Measurements from ENCODE around the gene JOSD2.

Gene JOSD2

DNA sequence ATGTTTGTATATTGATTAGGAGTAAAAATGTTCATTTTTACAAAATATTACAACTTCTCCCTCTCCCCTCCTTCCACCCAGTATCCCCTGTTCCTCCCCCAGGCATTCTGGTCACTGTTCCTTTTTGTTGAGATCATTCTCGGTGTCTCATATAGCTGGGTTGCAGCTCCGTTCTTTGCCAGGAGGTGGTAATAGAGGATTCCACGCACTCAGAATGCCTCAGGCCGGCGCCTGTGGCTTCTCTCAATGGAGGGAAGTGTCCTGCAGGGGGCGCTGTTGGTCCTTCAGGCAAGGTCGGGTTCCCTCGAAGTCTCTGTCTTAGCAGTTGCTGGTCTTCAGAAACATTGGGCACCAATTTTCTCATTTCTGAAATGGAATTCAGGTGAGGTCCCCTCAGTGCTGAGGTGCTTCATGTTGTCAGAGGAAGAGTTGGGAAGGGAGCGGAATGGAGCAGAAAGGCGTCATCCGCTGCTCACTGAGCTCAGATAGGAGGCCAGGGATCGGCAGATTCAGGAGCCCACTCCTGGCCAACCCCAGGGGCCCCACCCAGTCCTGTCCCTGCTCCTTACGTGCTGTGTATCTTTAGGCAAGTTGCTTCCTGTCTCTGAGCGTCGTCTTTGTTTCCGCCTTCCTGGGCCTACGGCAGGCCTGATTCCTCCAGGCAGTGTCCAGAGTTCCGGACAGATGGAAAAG, 24.0 kb downstream of the JOSD2 start:
- Histone ChIP-seq H2BK15ac (replicated peaks; ENCODE audit: low read depth) (no peak overlapping the region), H3K27me3 (ENCODE audit: insufficient read depth, low read length, poor library complexity) (peaks cover 34% of the 10 kb centered on the region), H3K4me2 (ENCODE audit: low read length) (no peak overlapping the region), H4K5ac (ENCODE audit: low read length) (no peak overlapping the region), H3K18ac (ENCODE audit: low read length) (no peak overlapping the region), H2BK120ac (ENCODE audit: low read depth, low read length) (no peak overlapping the region), H3K27ac (ENCODE audit: low read depth, low read length) (no peak overlapping the region), H3K79me2 (ENCODE audit: control insufficient read depth, insufficient read depth, low read length) (no peaks in the 10 kb centered on the region), H3K23ac (ENCODE audit: low read length) (no peak overlapping the region), H3K4ac (ENCODE audit: low read depth, low read length) (no peak overlapping the region), H3K56ac (ENCODE audit: low read length) (no peak overlapping the region), H3K4me3 (ENCODE audit: low read length) (no peak overlapping the region), H3K4me1 (ENCODE audit: control insufficient read depth, low read depth, low read length) (no peaks in the 10 kb centered on the region), H3K36me3 (ENCODE audit: control insufficient read depth, insufficient read depth, low read length) (peaks cover 2% of the 10 kb centered on the region), H3K9ac (ENCODE audit: low read length) (no peak overlapping the region), H2AK5ac (ENCODE audit: low read length) (no peak overlapping the region), H3K79me1 (ENCODE audit: low read length) (no peaks in the 10 kb centered on the region), H2BK5ac (ENCODE audit: low read length) (no peak overlapping the region), H4K8ac (ENCODE audit: low read depth, low read length) (no peak overlapping the region)
- DNase-seq = peak; percentile 95
- WGBS (ENCODE audit: extremely low coverage, insufficient coverage, low lambda C conversion rate) = no CpG with 5 or more reads among the region's 18 CpGs

DNA sequence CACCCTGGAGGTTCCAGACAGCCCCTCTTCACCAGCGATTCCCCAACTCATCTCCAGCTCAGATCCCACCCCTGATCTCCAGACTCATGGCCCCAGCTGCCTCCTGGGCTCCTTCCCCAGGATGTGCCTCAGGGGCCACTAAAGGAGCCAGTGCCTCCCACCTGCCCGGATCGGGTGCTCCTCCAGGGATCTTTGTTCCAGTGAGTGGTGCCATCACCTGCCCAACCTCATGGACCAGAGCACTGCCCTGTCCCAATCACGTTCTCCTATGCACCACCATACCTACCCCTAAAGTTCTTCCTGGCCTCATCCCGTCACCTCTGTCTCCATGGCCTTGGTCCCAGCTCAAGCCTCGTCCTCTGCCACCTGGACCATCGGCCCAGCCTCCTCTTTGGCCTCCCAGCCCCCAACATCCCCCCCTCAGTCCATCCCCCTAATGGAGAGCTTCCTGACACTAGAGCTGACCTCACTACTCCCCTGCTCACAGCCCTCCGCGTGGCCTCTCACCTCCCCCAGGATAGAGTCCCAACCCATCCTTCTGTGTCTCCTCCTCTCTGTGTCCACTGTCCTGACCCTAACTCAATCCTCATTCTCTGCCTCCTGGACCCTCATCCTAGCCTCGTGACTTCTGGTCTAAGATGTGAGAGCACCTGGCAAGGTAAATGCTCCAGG, 25.6 kb downstream of the JOSD2 start:
- Histone ChIP-seq H3K56ac (ENCODE audit: low read length) (no peak overlapping the region), H3K4me3 (ENCODE audit: low read length) (no peak overlapping the region), H3K79me1 (ENCODE audit: low read length) (no peaks in the 10 kb centered on the region), H3K4ac (ENCODE audit: low read depth, low read length) (no peak overlapping the region), H3K18ac (ENCODE audit: low read length) (no peak overlapping the region), H3K27ac (ENCODE audit: low read depth, low read length) (no peak overlapping the region), H2AK5ac (ENCODE audit: low read length) (no peak overlapping the region), H3K4me2 (ENCODE audit: low read length) (no peak overlapping the region), H3K27me3 (ENCODE audit: insufficient read depth, low read length, poor library complexity) (peaks cover 22% of the 10 kb centered on the region), H2BK15ac (replicated peaks; ENCODE audit: low read depth) (no peak overlapping the region), H4K5ac (ENCODE audit: low read length) (no peak overlapping the region), H2BK5ac (ENCODE audit: low read length) (no peak overlapping the region), H3K79me2 (ENCODE audit: control insufficient read depth, insufficient read depth, low read length) (no peaks in the 10 kb centered on the region), H2BK120ac (ENCODE audit: low read depth, low read length) (no peak overlapping the region), H3K36me3 (ENCODE audit: control insufficient read depth, insufficient read depth, low read length) (peaks cover 2% of the 10 kb centered on the region), H3K23ac (ENCODE audit: low read length) (no peak overlapping the region), H4K8ac (ENCODE audit: low read depth, low read length) (no peak overlapping the region), H3K9ac (ENCODE audit: low read length) (no peak overlapping the region), H3K4me1 (ENCODE audit: control insufficient read depth, low read depth, low read length) (no peaks in the 10 kb centered on the region)
- no peak for DNase-seq
- no CpG with 5 or more reads among the region's 10 CpGs for WGBS (ENCODE audit: extremely low coverage, insufficient coverage, low lambda C conversion rate)

DNA sequence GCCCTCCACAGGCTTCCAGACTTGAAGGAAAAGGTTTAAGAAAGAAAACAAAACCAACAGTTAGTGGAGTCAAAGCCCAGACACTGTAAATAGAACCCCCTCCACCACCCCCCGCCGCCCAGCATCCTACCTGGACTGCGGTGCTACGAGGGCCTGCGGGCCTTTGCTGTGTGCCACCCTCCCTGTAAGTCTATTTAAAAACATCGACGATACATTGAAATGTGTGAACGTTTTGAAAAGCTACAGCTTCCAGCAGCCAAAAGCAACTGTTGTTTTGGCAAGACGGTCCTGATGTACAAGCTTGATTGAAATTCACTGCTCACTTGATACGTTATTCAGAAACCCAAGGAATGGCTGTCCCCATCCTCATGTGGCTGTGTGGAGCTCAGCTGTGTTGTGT, 28.1 kb downstream of the JOSD2 start:
- no peak overlapping the region for H3K27ac ChIP-seq (ENCODE audit: low read depth, low read length)
- DNase-seq = no peak
- H3K4ac ChIP-seq (ENCODE audit: low read depth, low read length) = no peak overlapping the region
- H3K36me3 ChIP-seq (ENCODE audit: control insufficient read depth, insufficient read depth, low read length) = peaks cover 2% of the 10 kb centered on the region
- H2BK120ac ChIP-seq (ENCODE audit: low read depth, low read length) = no peak overlapping the region
- no peaks in the 10 kb centered on the region for H3K4me1 ChIP-seq (ENCODE audit: control insufficient read depth, low read depth, low read length)
- no peak overlapping the region for H3K18ac ChIP-seq (ENCODE audit: low read length)
- no peak overlapping the region for H3K23ac ChIP-seq (ENCODE audit: low read length)
- peaks cover 2% of the 10 kb centered on the region for H3K79me2 ChIP-seq (ENCODE audit: control insufficient read depth, insufficient read depth, low read length)
- no peak overlapping the region for H2BK5ac ChIP-seq (ENCODE audit: low read length)
- H2BK15ac ChIP-seq (replicated peaks; ENCODE audit: low read depth) = no peak overlapping the region
- H3K79me1 ChIP-seq (ENCODE audit: low read length) = peaks cover 7% of the 10 kb centered on the region
- H4K8ac ChIP-seq (ENCODE audit: low read depth, low read length) = no peak overlapping the region
- H3K27me3 ChIP-seq (ENCODE audit: insufficient read depth, low read length, poor library complexity) = peaks cover 6% of the 10 kb centered on the region
- H4K5ac ChIP-seq (ENCODE audit: low read length) = no peak overlapping the region
- H2AK5ac ChIP-seq (ENCODE audit: low read length) = no peak overlapping the region
- no peak overlapping the region for H3K4me2 ChIP-seq (ENCODE audit: low read length)
- no peak overlapping the region for H3K9ac ChIP-seq (ENCODE audit: low read length)
- no peak overlapping the region for H3K4me3 ChIP-seq (ENCODE audit: low read length)
- H3K56ac ChIP-seq (ENCODE audit: low read length) = no peak overlapping the region
- WGBS (ENCODE audit: extremely low coverage, insufficient coverage, low lambda C conversion rate) = no CpG with 5 or more reads among the region's 10 CpGs

DNA sequence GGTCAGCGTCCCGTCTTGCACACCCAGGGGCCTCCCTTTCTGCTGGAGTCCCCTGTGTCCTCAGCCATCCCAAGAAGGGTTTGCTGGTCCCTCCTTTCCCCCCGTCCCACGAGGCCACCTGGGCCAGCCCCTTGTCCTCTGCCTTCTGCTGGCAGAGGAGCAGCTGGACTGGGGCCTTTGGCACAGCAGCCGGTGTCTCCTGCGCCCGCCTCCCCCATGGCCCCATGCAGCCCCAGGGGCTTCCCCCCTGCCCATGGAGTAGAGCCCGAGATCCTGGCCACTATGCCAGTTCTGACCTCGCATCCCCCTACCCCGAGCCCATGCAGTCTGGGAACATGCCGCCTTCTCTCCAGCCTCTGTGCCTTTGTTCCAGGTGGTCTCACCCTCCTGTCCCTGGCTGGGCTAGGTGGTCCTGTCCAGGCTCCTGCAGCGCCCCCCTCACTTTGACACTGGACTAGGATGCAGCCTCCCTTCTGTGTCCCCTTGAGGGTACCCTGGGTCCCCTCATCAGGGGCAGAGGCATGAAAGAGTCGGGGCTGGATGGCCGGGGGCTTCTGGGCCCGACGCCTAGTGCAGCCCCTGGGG, 28.6 kb downstream of the JOSD2 start:
- Histone ChIP-seq H4K8ac (ENCODE audit: low read depth, low read length) (no peak overlapping the region), H3K4me1 (ENCODE audit: control insufficient read depth, low read depth, low read length) (no peaks in the 10 kb centered on the region), H2BK120ac (ENCODE audit: low read depth, low read length) (no peak overlapping the region), H3K4ac (ENCODE audit: low read depth, low read length) (no peak overlapping the region), H4K5ac (ENCODE audit: low read length) (no peak overlapping the region), H3K4me2 (ENCODE audit: low read length) (no peak overlapping the region), H3K56ac (ENCODE audit: low read length) (no peak overlapping the region), H3K27ac (ENCODE audit: low read depth, low read length) (no peak overlapping the region), H3K23ac (ENCODE audit: low read length) (no peak overlapping the region), H3K79me2 (ENCODE audit: control insufficient read depth, insufficient read depth, low read length) (peaks cover 8% of the 10 kb centered on the region), H3K79me1 (ENCODE audit: low read length) (peaks cover 10% of the 10 kb centered on the region), H3K4me3 (ENCODE audit: low read length) (no peak overlapping the region), H2BK15ac (replicated peaks; ENCODE audit: low read depth) (no peak overlapping the region), H2AK5ac (ENCODE audit: low read length) (no peak overlapping the region), H3K27me3 (ENCODE audit: insufficient read depth, low read length, poor library complexity) (peaks cover 2% of the 10 kb centered on the region), H3K18ac (ENCODE audit: low read length) (no peak overlapping the region), H3K36me3 (ENCODE audit: control insufficient read depth, insufficient read depth, low read length) (peaks cover 2% of the 10 kb centered on the region), H2BK5ac (ENCODE audit: low read length) (no peak overlapping the region), H3K9ac (ENCODE audit: low read length) (no peak overlapping the region)
- no peak for DNase-seq
- WGBS (ENCODE audit: extremely low coverage, insufficient coverage, low lambda C conversion rate) = no CpG with 5 or more reads among the region's 16 CpGs

GRCh38 chr19:50481351-50482149, 29.4 kb downstream of the JOSD2 start:
- Histone ChIP-seq H3K4me2 (ENCODE audit: low read length) (no peak overlapping the region), H3K4ac (ENCODE audit: low read depth, low read length) (no peak overlapping the region), H3K27me3 (ENCODE audit: insufficient read depth, low read length, poor library complexity) (no peaks in the 10 kb centered on the region), H3K4me1 (ENCODE audit: control insufficient read depth, low read depth, low read length) (no peaks in the 10 kb centered on the region), H4K5ac (ENCODE audit: low read length) (no peak overlapping the region), H2AK5ac (ENCODE audit: low read length) (no peak overlapping the region), H3K79me2 (ENCODE audit: control insufficient read depth, insufficient read depth, low read length) (peaks cover 10% of the 10 kb centered on the region), H3K23ac (ENCODE audit: low read length) (no peak overlapping the region), H4K8ac (ENCODE audit: low read depth, low read length) (no peak overlapping the region), H3K4me3 (ENCODE audit: low read length) (no peak overlapping the region), H3K79me1 (ENCODE audit: low read length) (peaks cover 12% of the 10 kb centered on the region), H2BK15ac (replicated peaks; ENCODE audit: low read depth) (no peak overlapping the region), H3K36me3 (ENCODE audit: control insufficient read depth, insufficient read depth, low read length) (peaks cover 2% of the 10 kb centered on the region), H3K9ac (ENCODE audit: low read length) (no peak overlapping the region), H3K18ac (ENCODE audit: low read length) (no peak overlapping the region), H2BK120ac (ENCODE audit: low read depth, low read length) (no peak overlapping the region), H2BK5ac (ENCODE audit: low read length) (no peak overlapping the region), H3K27ac (ENCODE audit: low read depth, low read length) (no peak overlapping the region), H3K56ac (ENCODE audit: low read length) (no peak overlapping the region)
- no CpG with 5 or more reads among the region's 27 CpGs for WGBS (ENCODE audit: extremely low coverage, insufficient coverage, low lambda C conversion rate)
- DNase-seq = no peak

Data from mesendoderm (in vitro differentiated cells).